Stimulated activated CD8-positive, alpha-beta memory T cell treated with anti-CD3 and anti-CD28 coated beads, Interleukin-4, amount 100 ng/mL, for 1 hour (primary cell): ENCODE measurements around the gene NBPF11.
"Not testable (repeated sequence)": the region's sequence is repeated elsewhere in the genome, so short reads cannot be mapped to it uniquely, and the experiment has no call there.

Experiments
- DNase-seq, 2 donors: peaks; one replicate each; pipeline ENCODE4 v3.0.0-alpha.2; 2020; ENCODE audit warnings: low read depth in 2 of 2, low spot score in 1 of 2

NBPF11 gene

DNA sequence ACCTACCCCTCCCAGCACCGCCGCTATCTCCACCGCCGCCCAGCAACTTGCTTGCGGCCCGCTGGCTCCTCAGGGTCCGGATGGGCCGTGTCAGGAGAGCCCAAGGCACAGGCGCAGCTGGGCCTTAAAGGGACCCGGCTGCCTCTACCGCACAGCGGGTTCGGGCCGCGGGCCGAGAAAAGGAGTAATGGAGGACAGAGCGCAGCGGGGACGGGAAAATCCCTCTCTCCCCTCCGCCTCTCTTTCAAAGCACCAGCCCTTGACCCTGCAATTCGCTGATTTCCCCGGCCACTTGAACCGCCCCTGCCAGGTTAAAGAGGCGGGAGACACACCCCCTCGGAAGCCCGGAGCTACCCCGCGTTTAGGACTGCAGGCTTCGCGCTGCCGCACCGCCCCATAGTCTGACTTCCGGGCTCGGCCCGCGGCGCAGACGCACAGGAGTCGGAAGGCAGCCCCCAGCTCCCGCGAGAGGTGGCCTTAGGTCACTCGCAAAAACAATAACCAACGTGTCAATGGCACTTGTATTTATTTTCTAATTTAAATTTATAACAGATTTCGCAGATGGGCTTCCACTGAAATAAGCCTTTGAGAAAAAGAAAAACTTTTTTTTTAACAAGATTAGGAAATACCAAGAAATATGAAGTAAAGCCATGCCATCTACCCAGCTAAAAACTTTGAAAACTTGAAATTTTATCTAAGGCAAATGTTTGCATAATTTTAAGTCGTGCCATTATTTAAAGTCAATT is at the start of gene NBPF11:
TSS of gene NBPF11 (minus strand) at position 371 of the 746 bp plus-strand sequence. CDS start 25,278 bp downstream, outside the sequence.
- DNase-seq, result peak; percentile 55 to 68

- not testable (repeated sequence) for DNase-seq
Measured at GRCh38 chr1:148197396-148197795, 45.3 kb upstream of the NBPF11 start.

- DNase-seq, result not testable (repeated sequence)
Measured at GRCh38 chr1:148196949-148197348, 44.9 kb upstream of the NBPF11 start.

DNA sequence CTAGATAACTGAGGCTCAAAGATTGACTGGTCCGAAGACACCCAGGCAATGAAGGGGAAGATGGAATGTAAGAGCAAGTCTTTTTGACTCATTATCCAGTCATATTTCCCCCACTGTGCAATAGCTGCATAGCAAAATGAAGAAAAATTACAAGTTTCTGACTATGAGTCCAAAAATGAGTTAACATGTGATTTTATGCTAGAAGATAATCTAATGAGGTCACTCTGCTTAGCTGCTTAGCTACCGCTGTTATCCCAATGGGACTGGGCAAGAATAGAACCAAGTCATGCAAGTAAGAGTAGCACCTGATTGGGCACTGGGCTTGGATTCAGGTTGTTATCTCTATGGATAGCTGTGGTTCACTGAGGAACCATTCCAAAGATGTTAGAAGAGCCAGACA is 43.0 kb upstream of the NBPF11 start:
- not testable (repeated sequence) for DNase-seq

DNA sequence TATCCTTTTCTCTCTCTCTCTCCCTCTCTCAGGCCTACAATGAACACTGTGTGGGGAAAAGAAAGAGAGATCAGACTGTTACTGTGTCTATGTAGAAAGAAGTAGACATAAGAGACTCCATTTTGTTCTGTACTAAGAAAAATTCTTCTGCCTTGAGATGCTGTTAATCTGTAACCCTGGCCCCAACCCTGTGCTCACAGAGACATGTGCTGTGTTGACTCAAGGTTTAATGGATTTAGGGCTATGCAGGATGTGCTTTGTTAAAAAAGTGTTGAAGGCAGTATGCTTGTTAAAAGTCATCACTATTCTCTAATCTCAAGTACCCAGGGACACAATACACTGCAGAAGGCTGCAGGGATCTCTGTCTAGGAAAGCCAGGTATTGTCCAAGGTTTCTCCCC is 36.7 kb upstream of the NBPF11 start:
- not testable (repeated sequence) for DNase-seq

DNA sequence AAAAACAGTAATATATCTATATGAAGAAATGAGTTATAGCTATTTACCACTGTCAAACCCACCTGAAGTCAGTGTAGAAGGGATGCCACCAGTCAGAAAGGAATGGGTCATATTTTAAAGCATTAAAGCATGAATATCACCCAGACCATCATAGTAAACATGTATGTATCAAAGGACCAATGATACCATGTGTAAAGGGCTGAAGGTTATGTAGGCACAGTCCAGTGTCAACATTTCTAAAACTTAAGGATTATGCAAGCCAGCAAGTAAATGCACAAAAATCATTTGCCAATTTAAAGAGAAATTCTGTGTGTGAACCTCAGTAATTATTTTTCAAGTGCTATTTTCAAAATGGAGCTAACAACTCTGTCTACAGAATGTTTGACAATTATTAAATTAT is 26.6 kb upstream of the NBPF11 start:
- not testable (repeated sequence) for DNase-seq

DNA sequence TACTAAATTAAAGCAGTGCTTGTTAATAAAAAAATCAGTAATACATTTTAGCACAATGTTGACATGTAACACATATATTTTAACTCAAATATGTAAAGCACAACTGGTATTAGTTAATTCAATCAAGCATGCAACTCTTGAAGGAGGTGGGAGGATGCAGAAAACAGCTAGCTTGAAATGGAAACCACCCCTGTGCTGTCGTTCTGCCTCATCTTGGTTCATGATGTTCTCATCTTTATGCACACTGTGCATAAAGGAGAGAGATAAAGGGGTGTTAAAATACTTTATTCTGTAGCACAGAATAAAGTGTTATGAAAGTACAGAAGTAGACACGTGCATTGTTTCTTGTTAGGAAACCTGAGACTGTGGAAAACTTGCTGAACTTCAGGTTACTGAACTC is 23.3 kb upstream of the NBPF11 start:
- not testable (repeated sequence) for DNase-seq

DNA sequence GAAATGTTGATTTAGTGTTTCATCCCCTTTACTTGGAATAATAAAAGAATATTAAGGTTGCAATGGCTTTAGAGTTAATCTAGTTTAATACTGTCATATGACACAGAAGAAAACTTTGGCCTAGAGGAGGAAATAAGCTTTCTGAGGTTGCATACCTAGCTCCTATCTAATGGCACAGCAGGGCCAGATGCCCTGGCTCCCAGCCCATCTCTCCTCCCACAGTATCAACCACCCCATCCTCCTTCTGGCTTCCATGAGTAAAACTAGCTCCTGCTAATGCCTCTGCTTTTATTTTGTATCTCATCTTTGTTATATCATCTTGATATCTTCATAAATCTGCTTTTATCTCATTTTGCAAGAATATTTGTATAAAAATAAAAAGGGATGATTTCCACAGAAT is 19.9 kb upstream of the NBPF11 start:
- DNase-seq, result not testable (repeated sequence)

DNA sequence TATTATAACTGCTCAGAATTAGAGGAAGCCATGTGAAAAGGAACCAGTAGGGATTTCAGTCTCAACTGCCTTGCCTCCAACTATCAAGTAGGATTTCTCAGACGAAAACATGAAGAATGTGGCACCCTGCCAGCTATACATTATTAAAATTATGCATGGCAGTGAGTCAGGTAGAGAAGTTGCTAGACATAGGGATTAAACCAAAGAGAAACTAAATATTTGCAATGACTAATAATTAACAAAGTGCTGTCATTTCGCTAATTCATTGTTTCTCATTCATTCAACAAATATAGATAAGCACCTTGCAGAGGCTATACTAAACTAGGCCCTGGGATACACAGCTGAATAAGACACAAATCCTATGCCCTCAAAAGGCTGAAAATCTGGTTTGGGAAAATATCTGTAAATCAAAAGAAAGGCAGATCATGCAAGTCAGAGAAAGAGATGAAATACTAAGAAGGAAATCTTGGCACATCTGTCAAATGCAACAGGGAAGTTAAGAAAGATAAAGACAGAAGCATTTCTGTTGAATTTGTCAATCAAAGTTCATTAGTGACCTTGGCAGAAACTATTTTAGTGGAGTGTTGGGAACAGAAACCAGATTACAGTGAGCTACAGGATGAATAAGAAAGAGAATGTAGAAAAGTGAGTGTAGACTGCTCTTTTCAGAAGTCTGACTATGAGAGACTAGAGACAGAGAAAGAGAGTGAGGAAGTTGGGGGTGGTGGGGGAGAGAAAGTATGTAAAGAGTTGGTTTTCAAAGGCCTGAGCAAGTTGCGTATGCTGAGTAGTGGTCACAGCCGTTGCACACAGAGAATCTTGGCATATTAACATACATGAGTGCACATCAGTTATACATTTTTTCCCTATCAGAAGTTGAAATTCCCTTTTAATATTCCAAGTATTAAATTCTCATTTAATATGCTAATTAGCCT is 14.7 kb upstream of the NBPF11 start:
- no peak for DNase-seq

- DNase-seq, result no peak
Measured at GRCh38 chr1:148162363-148162762, 10.3 kb upstream of the NBPF11 start.

- no peak for DNase-seq
Measured at GRCh38 chr1:148161053-148161901, 9.2 kb upstream of the NBPF11 start.

DNA sequence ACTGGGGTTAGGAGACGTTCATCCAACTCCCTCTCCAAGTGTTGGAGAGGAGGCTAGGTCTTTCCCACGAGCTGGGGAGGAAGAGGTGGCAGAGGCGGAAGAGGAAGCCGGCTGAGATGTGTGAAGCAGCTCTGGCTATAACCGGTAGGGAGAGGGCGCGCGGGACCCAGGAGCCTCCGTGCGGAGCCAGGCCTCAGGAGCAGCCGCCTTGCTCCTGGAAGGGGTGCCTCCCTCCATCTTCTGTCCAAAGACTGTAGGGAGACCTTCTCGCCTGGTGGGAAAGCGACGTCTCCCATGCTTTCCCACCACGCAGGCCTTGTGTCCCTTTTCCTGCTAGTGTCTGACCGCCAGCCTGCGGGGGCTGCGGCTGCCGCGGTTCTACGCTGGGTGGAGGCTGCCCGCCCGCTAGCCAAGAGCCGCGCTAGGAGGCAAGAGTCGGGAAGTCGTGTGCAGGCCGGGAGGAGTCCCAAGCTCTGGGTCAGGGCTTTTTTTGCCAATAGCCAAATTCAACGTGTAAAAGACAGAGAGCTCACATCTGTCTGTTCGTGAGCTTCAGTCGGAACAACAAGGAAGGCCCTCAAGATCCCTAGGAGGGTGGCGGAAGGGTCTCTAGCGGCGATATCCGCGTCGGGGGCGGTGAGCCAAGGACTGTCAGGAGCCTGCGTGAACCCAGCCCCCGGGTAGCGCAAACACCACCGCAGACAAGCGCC is 8.4 kb upstream of the NBPF11 start:
- no peak for DNase-seq

- DNase-seq, result no peak
Measured at GRCh38 chr1:148160048-148160342, 7.9 kb upstream of the NBPF11 start.

DNA sequence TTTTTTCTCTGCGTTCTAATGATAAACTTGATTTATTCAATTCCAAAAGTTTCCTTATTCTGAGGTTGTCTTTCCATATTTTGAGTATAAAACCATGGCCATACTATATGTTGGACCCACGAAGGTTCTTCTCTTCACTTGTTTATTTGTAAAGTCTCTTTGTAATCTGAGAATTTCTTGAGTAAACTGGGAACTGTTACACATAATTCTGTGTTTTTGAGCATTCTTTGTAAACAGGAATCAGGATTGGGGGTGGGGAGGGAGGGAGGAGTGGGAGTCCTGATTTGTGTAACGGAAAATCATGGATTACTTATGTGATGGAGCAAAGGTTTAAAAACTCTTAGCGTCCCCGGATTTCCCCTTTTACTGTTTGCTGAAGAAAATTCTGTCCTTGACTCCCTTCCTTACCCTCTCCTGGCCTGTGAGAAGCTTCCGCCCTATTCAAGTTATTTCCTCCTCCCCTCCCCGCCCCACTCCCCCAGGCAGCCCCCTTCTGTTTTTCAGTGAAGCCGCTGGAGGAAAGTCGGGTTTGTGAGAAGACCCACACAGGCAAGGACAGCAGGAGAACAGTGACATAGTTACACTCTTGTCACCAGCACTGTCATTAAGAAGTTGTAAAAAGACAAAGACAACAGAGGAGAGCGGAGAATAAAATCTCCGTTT is 6.4 kb upstream of the NBPF11 start:
- DNase-seq, result no peak

- not testable (repeated sequence) for DNase-seq
Measured at GRCh38 chr1:148157803-148158202, 5.7 kb upstream of the NBPF11 start.

DNA sequence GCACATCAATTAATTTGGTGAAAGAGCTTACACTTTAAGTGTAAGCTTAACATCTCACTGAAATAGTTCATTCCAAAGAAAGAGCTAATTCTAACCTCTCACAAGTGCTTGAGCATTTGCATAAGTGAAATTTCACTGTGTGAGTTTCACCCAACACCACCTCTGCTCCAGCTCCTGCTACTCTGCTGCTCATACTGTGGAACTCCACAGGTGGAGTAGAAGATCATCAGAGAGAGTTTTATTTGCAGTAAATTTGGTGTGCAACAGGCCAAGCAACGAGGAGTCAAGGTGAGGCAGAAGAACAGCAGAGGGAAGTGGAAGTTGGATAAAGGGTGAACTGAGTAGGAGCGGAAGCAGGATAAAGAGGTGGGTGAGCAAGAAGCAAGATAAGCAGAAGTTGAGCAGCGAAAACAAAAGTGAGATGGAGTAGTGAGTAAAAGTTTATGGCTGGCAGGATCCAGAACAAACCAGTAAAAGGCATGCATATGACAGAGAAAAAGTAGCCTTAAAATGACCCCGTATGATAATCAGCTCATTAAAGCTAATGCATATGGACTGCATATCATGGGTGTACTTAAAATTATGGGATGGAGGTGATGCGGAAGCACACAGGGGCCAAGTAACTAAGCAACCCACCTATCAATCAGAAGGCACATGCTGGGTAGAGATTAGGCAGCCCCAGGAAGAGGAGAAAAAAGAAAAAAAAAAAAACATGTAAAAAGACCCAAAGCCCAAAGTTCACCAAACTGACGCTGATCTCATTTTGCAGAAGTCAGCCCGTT is 3.6 kb upstream of the NBPF11 start:
- not testable (repeated sequence) for DNase-seq

DNA sequence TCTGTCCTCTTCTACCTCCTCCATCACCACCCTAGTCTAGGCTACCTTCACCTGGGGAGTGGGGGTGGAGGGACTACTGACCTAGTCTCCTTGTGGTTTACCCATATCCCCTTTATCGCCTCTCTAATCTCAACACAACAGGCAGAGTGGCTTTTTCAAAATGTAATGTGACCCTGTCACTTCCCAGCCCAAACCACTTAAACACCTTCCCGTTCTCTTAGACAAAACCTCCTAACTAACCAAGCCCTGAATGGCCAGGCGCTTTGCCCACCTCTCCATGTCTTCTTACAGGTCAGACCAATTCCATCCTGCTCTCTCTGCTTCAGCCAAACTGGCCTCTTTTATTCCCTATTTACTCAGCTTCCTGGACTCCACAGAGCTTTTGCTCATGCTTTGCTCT is 714 bp upstream of the NBPF11 start:
- DNase-seq, result not testable (repeated sequence)

- DNase-seq, result not testable (repeated sequence)
Measured at GRCh38 chr1:148151371-148151819, 686 bp downstream of the NBPF11 start.

GRCh38 chr1:148150945-148151344 is 1.1 kb downstream of the NBPF11 start:
- DNase-seq, result not testable (repeated sequence)
